Neural progenitor cell (in vitro differentiated cells): Measurements from ENCODE around the gene ITPRIPL2. TPM values are rescaled to one million over a fixed set of nuclear protein-coding genes. Genes with fewer than 3 reads are reported as not detected.
A peak's percentile ranks its signal among the peaks of the same experiment; 100 is the strongest.

Experiments used
- DNase-seq: peaks from one replicate; pipeline ENCODE4 v3.0.0-alpha.2; 2016; ENCODE audit warnings: low spot score
- H2AFZ ChIP-seq: fragments of 200-600 bp; sonication (generic); replicated peaks from 2 replicates; pipeline ENCODE4 v1.6.1; 2016; ENCODE audit warnings: antibody characterized with exemption
- H3F3A ChIP-seq: fragments of 200-600 bp; sonication (generic); 2 replicates; pipeline ENCODE4 v1.6.1; 2016; ENCODE audit warnings: antibody characterized with exemption, low read depth
- H3K27ac ChIP-seq: fragments of 200-600 bp; sonication (generic); 2 replicates; pipeline ENCODE4 v1.5.1; 2016; ENCODE audit warnings: mild to moderate bottlenecking
- H3K27me3 ChIP-seq: fragments of 200-600 bp; sonication (generic); 2 replicates; pipeline ENCODE4 v1.6.1; 2016; ENCODE audit warnings: mild to moderate bottlenecking, moderate library complexity
- H3K36me3 ChIP-seq: fragments of 200-600 bp; sonication (generic); 2 replicates; pipeline ENCODE4 v1.5.1; 2016
- H3K4me1 ChIP-seq: fragments of 200-600 bp; sonication (generic); 2 replicates; pipeline ENCODE4 v1.6.1; 2016; ENCODE audit warnings: mixed run types
- H3K4me2 ChIP-seq: fragments of 200-600 bp; sonication (generic); 2 replicates; pipeline ENCODE4 v1.6.1; 2016
- H3K4me3 ChIP-seq: fragments of 200-600 bp; sonication (generic); 2 replicates; pipeline ENCODE4 v1.5.1; 2016
- H3K79me2 ChIP-seq: fragments of 200-600 bp; sonication (generic); 2 replicates; pipeline ENCODE4 v1.6.1; 2016; ENCODE audit warnings: low read depth
- H3K9ac ChIP-seq: fragments of 200-600 bp; sonication (generic); 2 replicates; pipeline ENCODE4 v1.6.1; 2016
- H3K9me3 ChIP-seq: fragments of 200-600 bp; sonication (generic); 2 replicates; pipeline ENCODE4 v1.5.1; 2016; ENCODE audit warnings: low read depth
- H4K20me1 ChIP-seq: fragments of 200-600 bp; sonication (generic); 2 replicates; pipeline ENCODE4 v1.6.1; 2016; ENCODE audit warnings: low read depth
- H3K27ac Mint-ChIP-seq: 3 replicates; pipeline ENCODE4 v1.8.0; 2021; ENCODE audit warnings: mixed read lengths
- H3K27me3 Mint-ChIP-seq: 2 replicates; pipeline ENCODE4 v1.8.0; 2022; ENCODE audit warnings: low read depth, mild to moderate bottlenecking, inconsistent platforms, moderate library complexity, mixed read lengths; ENCODE audit not compliant: insufficient read depth
- H3K36me3 Mint-ChIP-seq: 3 replicates; pipeline ENCODE4 v1.8.0; 2021; ENCODE audit warnings: mixed read lengths
- H3K4me1 Mint-ChIP-seq: 3 replicates; pipeline ENCODE4 v1.8.0; 2021; ENCODE audit warnings: mixed read lengths
- H3K4me3 Mint-ChIP-seq: 3 replicates; pipeline ENCODE4 v1.8.0; 2021; ENCODE audit warnings: mild to moderate bottlenecking, moderate library complexity, mixed read lengths
- H3K9me3 Mint-ChIP-seq: 3 replicates; pipeline ENCODE4 v1.8.0; 2020; ENCODE audit warnings: mixed read lengths
- CTCF ChIP-seq: fragments of 200-600 bp; sonication (generic); IDR thresholded peaks from 2 replicates; pipeline ENCODE4 v1.5.1; 2017; ENCODE audit warnings: antibody characterized with exemption, mild to moderate bottlenecking
- EZH2 ChIP-seq: fragments of 200-600 bp; sonication (generic); IDR thresholded peaks from 2 replicates; pipeline ENCODE4 v1.6.1; 2017; ENCODE audit warnings: antibody characterized with exemption, mild to moderate bottlenecking, moderate library complexity
- EZH2phosphoT487 ChIP-seq: fragments of 200-600 bp; sonication (generic); IDR thresholded peaks from 2 replicates; pipeline ENCODE4 v1.6.1; 2017; ENCODE audit warnings: antibody characterized with exemption
- total RNA-seq: library from RNA; depleted of rRNA; stranded (reverse); fragments of >200 nt; gene quantifications from 2 replicates; pipeline ENCODE4 v1.2.3, GENCODE V29; 2015; ENCODE audit warnings: low replicate concordance

The ITPRIPL2 gene
- total RNA-seq, 1 donor from 2014 or later = 3.7 TPM

- Histone ChIP-seq H3K27ac (no peak overlapping the region), H3K9ac (no peak overlapping the region), H4K20me1 (peaks cover 8% of the 10 kb centered on the region), H3K27me3 (peaks cover 34% of the 10 kb centered on the region), H3K36me3 (no peaks in the 10 kb centered on the region), H3K4me2 (no peak overlapping the region), H3K4me3 (no peak overlapping the region), H3K4me1 (peaks cover 3% of the 10 kb centered on the region), H3K79me2 (no peaks in the 10 kb centered on the region), H2AFZ (no peak overlapping the region), H3F3A (peaks cover 5% of the 10 kb centered on the region), H3K9me3 (no peaks in the 10 kb centered on the region)
- H3K4me1 Mint-ChIP-seq = peaks cover 11% of the 10 kb centered on the region
- no peaks in the 10 kb centered on the region for H3K9me3 Mint-ChIP-seq
- no peak overlapping the region for H3K4me3 Mint-ChIP-seq
- no peak for TF ChIP-seq EZH2
- no peak for TF ChIP-seq CTCF
- no peak for TF ChIP-seq EZH2phosphoT487
- H3K36me3 Mint-ChIP-seq = peaks cover 2% of the 10 kb centered on the region
- no peak for DNase-seq
- H3K27me3 Mint-ChIP-seq = peaks cover 12% of the 10 kb centered on the region
- H3K27ac Mint-ChIP-seq = no peak overlapping the region
Measured at GRCh38 chr16:19166500-19166899, 52.7 kb downstream of the ITPRIPL2 start.

DNA sequence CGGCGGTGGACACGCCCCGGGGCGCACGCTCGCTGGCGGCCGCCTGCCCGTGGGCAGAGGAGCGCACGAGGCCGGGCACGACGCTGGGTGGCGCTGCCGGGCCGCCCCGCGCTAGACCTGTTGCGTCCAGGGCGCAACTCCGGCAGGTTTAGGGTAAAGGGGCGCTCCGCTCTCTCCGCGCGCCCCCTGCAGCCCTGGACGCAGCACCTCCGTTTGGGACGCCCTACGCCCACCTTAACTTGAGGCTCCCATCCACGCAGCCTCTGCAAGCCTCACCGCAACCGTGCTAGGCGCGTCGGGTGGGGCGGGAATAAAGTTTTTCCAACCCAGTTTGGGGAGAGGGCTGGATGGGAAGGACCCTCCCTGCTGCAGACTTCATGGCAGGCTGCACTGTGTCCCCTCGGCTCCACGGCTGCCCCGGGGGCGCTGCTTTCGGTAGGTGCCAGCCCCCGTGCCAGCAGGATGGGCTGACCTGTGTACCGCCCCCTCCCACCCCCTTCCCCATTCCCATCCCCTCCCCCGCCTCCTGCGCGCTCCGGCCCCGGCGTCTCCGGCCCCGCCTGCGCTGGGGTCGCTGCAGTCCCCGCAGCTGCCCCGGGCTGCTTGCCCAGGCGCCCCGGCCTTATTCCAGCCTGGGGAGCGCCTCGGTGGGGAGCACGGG is 54.1 kb downstream of the ITPRIPL2 start, which contains the start of gene SYT17:
Gene SYT17 (plus strand): TSS at position 531 of the 661 bp plus-strand sequence. CDS start 407 bp downstream, outside the sequence.
- Histone ChIP-seq H3F3A (peaks cover 5% of the 10 kb centered on the region), H3K79me2 (no peaks in the 10 kb centered on the region), H3K4me3 (peak within 1 kb of the TSS; percentile 78), H3K9me3 (no peaks in the 10 kb centered on the region), H4K20me1 (peaks cover 8% of the 10 kb centered on the region), H3K4me2 (peak within 1 kb of the TSS; percentile 89), H3K36me3 (no peaks in the 10 kb centered on the region), H3K27ac (no peak within 1 kb of the TSS), H2AFZ (peak within 1 kb of the TSS; percentile 89), H3K27me3 (peaks cover 41% of the 10 kb centered on the region), H3K4me1 (peaks cover 3% of the 10 kb centered on the region), H3K9ac (no peak within 1 kb of the TSS)
- Mint-ChIP-seq H3K27me3 (peaks cover 12% of the 10 kb centered on the region), H3K4me1 (peaks cover 14% of the 10 kb centered on the region), H3K36me3 (peaks cover 3% of the 10 kb centered on the region), H3K27ac (no peak within 1 kb of the TSS), H3K4me3 (peak within 1 kb of the TSS; percentile 88), H3K9me3 (no peaks in the 10 kb centered on the region)
- DNase-seq = peak; percentile 92
- TF ChIP-seq EZH2 (no peak), EZH2phosphoT487 (peak; percentile 9), CTCF (peak; percentile 85)

DNA sequence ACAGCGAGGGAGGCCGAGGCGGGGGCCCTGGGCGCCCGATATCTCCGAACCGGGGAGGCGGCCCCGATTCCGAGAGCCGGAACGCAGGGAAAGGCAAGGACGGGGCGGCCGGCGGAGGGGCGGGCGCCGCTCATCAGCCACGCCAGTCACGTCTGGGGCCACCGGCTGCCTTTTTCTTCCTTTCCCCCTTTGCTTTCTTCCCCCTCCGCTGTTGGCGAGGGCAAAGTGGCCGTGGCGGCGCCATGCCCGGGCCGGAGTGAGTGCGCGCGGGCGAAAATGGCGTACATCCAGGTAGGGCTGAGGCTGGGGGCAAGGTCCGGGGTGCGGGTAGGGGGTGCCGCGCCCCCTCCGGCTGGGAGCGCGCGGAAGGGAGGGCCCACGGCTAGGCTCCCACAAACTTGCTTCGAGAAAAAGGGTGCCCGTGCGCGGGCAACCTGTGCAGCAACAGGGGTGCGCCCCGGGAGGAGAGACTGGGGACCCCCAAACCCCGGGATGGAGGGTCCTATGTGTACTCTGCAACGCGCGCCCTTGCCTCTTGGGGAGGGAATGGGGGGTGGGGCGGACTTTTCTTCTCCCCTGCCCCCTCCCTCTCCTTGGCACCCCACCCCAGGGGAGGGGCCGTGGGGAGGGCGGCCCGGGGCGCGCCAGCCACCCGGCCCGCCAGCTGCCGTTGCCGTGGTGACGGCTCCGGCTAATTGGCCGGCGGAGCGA is 54.8 kb downstream of the ITPRIPL2 start:
- Histone ChIP-seq H3F3A (peaks cover 5% of the 10 kb centered on the region), H3K4me2 (peak overlapping the region; percentile 89), H3K79me2 (no peaks in the 10 kb centered on the region), H3K4me3 (peak overlapping the region; percentile 78), H3K36me3 (no peaks in the 10 kb centered on the region), H3K9ac (no peak overlapping the region), H3K27ac (no peak overlapping the region), H2AFZ (peak overlapping the region; percentile 89), H3K9me3 (no peaks in the 10 kb centered on the region), H3K27me3 (peaks cover 41% of the 10 kb centered on the region), H4K20me1 (peaks cover 8% of the 10 kb centered on the region), H3K4me1 (peaks cover 3% of the 10 kb centered on the region)
- Mint-ChIP-seq H3K4me1 (peaks cover 18% of the 10 kb centered on the region), H3K36me3 (peaks cover 6% of the 10 kb centered on the region), H3K9me3 (no peaks in the 10 kb centered on the region), H3K27me3 (peaks cover 12% of the 10 kb centered on the region), H3K27ac (no peak overlapping the region), H3K4me3 (peak overlapping the region; percentile 88)
- DNase-seq = peak; percentile 66
- peak; percentile 66 for TF ChIP-seq EZH2
- TF ChIP-seq CTCF = no peak
- peak; percentile 20 for TF ChIP-seq EZH2phosphoT487
